Measurements from ENCODE around the gene SPAG9.

- no peak for TF ChIP-seq CTCF (IDR thresholded peaks at IDR 0.05 in 8 of 11, conservative IDR thresholded peaks at IDR 0.05 in 3 of 11)
- no peak for TF ChIP-seq POLR2A (IDR thresholded peaks at IDR 0.05)
- TF ChIP-seq POLR2AphosphoS5 (IDR thresholded peaks at IDR 0.05), result no peak
Observed at GRCh38 chr17:50920891-50921586, 199.6 kb downstream of the SPAG9 start.
